ENCODE results near the gene TMEM225B. TPM values are rescaled to one million over a fixed set of nuclear protein-coding genes. Genes with fewer than 3 reads are reported as not detected.

TMEM225B gene
- total and polyA plus RNA-seq, 2 donors (not counting 1 experiment from before 2014, with no cell fraction given): 0.86 to 0.95 TPM

DNA sequence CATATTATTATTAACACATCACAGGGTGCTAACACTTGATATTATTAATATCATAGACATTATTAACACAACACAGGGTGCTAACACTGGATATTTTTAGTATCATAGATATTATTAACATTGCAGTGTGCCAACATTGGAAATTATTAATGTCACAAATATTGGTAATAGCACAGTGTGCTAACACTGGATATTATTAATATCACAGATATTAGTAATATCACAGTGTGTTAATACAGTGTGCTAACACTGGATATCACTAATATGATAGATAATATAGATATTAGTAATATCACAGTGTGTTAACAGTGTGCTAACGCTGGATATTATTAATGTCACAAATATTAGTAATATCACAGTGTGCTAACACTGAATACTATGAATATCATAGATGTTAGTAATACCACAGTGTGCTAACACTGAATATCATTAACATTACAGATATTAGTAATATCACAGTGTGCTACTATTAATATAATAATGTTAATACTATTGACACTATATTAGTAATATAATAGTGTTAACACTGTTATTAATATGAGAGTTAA is 1.6 kb upstream of the TMEM225B start:
- no peaks in the 10 kb centered on the region for H3K36me3 ChIP-seq (replicated peaks in 1 of 2; ENCODE audit: control extremely low read depth in 1 of 2, control insufficient read depth in 1 of 2, extremely low read depth in 1 of 2, insufficient read depth in 2 of 2, low read length in 1 of 2)
- POLR2A ChIA-PET: no interaction called here
- no peak overlapping the region for H3K27ac ChIP-seq (ENCODE audit: low read length in 2 of 2)
- no CpG with 5 or more reads among the region's 1 CpG for WGBS (ENCODE audit: insufficient coverage)
- Mint-ChIP-seq H3K27me3 (no peaks in the 10 kb centered on the region), H3K4me3 (no peak overlapping the region), H3K27ac (no peak overlapping the region), H3K4me1 (no peaks in the 10 kb centered on the region), H3K9me3 (ENCODE audit: insufficient read depth) (no peaks in the 10 kb centered on the region)
- H2AFZ ChIP-seq (ENCODE audit: insufficient read depth, low read depth, low read length, poor library complexity, severe bottlenecking): no peak overlapping the region
- H3K4me3 ChIP-seq (ENCODE audit: control extremely low read depth in 1 of 5, extremely low read depth in 1 of 5, insufficient read depth in 1 of 5, low read depth in 2 of 5, low read length in 4 of 5): no peak overlapping the region
- DNase-seq (no peak), ATAC-seq (ENCODE audit: low read depth) (no peak)
- no peaks in the 10 kb centered on the region for H4K20me1 ChIP-seq (ENCODE audit: control insufficient read depth, insufficient read depth, low read length, poor library complexity, severe bottlenecking)
- H3K27me3 ChIP-seq (replicated peaks in 1 of 4; ENCODE audit: control extremely low read depth in 1 of 4, control insufficient read depth in 3 of 4, insufficient read depth in 4 of 4, low read length in 3 of 4): no peaks in the 10 kb centered on the region
- CTCF ChIA-PET: no interaction called here
- peaks cover 0 to 5% (median 0%) of the 10 kb centered on the region in 3 donors for H3K9me3 ChIP-seq (ENCODE audit: control extremely low read depth in 1 of 3, control insufficient read depth in 2 of 3, insufficient read depth in 1 of 3, low read length in 2 of 3)
- H3K4me2 ChIP-seq (replicated peaks; ENCODE audit: low read depth, low read length, poor library complexity, severe bottlenecking): no peak overlapping the region
- TF ChIP-seq, protein P1, sequence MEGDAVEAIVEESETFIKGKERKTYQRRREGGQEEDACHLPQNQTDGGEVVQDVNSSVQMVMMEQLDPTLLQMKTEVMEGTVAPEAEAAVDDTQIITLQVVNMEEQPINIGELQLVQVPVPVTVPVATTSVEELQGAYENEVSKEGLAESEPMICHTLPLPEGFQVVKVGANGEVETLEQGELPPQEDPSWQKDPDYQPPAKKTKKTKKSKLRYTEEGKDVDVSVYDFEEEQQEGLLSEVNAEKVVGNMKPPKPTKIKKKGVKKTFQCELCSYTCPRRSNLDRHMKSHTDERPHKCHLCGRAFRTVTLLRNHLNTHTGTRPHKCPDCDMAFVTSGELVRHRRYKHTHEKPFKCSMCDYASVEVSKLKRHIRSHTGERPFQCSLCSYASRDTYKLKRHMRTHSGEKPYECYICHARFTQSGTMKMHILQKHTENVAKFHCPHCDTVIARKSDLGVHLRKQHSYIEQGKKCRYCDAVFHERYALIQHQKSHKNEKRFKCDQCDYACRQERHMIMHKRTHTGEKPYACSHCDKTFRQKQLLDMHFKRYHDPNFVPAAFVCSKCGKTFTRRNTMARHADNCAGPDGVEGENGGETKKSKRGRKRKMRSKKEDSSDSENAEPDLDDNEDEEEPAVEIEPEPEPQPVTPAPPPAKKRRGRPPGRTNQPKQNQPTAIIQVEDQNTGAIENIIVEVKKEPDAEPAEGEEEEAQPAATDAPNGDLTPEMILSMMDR (IDR thresholded peaks at IDR 0.05): no peak
- no peak for TF ChIP-seq EZH2 (IDR thresholded peaks at IDR 0.05; ENCODE audit: borderline replicate concordance, insufficient read depth, low read depth, low read length, poor library complexity, severe bottlenecking)
- no peaks in the 10 kb centered on the region for H3K79me2 ChIP-seq (ENCODE audit: control insufficient read depth, insufficient read depth, low read length)
- H3K4me1 ChIP-seq (ENCODE audit: control insufficient read depth in 2 of 2, insufficient read depth in 2 of 2, low read length in 2 of 2): no peaks in the 10 kb centered on the region
- no peak overlapping the region for H3K9ac ChIP-seq (ENCODE audit: low read length)
- intact Hi-C loops (cut with micrococcal nuclease): no loop called here

DNA sequence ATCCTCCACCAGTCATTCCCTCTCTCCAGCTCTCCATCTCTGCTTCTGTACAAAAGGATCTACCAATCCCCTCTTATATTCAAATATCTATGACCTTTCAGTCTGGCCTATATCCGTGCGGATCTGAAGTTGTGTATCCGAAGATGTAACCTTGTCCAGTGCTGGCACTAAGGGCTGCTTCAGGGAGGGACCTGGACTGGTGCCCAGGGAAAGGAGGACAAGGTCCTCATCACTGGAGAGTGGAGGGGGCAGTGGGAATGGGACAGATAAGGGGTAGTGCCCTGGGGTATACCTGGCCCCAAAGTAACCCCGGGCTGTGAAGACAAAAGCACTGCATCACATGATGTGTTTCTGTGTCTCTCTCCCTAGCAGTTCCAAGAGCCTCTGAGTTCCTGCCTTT is 1.8 kb downstream of the TMEM225B start:
- WGBS (ENCODE audit: insufficient coverage): 100% methylated on average over 3 of the region's 4 CpGs

More for the DNA sequence above, 1.8 kb downstream of the TMEM225B start:
- TF ChIP-seq, protein P1 (IDR thresholded peaks at IDR 0.05): no peak
- no peak for TF ChIP-seq EZH2 (IDR thresholded peaks at IDR 0.05; ENCODE audit: borderline replicate concordance, insufficient read depth, low read depth, low read length, poor library complexity, severe bottlenecking)
- Mint-ChIP-seq H3K9me3 (ENCODE audit: insufficient read depth) (no peaks in the 10 kb centered on the region), H3K4me3 (no peak overlapping the region), H3K4me1 (no peaks in the 10 kb centered on the region), H3K27ac (no peak overlapping the region), H3K27me3 (no peaks in the 10 kb centered on the region)
- no peaks in the 10 kb centered on the region for H3K27me3 ChIP-seq (replicated peaks in 1 of 4; ENCODE audit: control extremely low read depth in 1 of 4, control insufficient read depth in 3 of 4, insufficient read depth in 4 of 4, low read length in 3 of 4)
- H3K4me2 ChIP-seq (replicated peaks; ENCODE audit: low read depth, low read length, poor library complexity, severe bottlenecking): no peak overlapping the region
- H3K36me3 ChIP-seq (replicated peaks in 1 of 2; ENCODE audit: control extremely low read depth in 1 of 2, control insufficient read depth in 1 of 2, extremely low read depth in 1 of 2, insufficient read depth in 2 of 2, low read length in 1 of 2): no peaks in the 10 kb centered on the region
- no peak overlapping the region for H3K4me3 ChIP-seq (ENCODE audit: control extremely low read depth in 1 of 5, extremely low read depth in 1 of 5, insufficient read depth in 1 of 5, low read depth in 2 of 5, low read length in 4 of 5)
- peaks cover 0 to 5% (median 0%) of the 10 kb centered on the region in 3 donors for H3K9me3 ChIP-seq (ENCODE audit: control extremely low read depth in 1 of 3, control insufficient read depth in 2 of 3, insufficient read depth in 1 of 3, low read length in 2 of 3)
- DNase-seq (no peak), ATAC-seq (ENCODE audit: low read depth) (no peak)
- no peaks in the 10 kb centered on the region for H4K20me1 ChIP-seq (ENCODE audit: control insufficient read depth, insufficient read depth, low read length, poor library complexity, severe bottlenecking)
- H3K4me1 ChIP-seq (ENCODE audit: control insufficient read depth in 2 of 2, insufficient read depth in 2 of 2, low read length in 2 of 2): no peaks in the 10 kb centered on the region
- H3K9ac ChIP-seq (ENCODE audit: low read length): no peak overlapping the region
- H3K27ac ChIP-seq (ENCODE audit: low read length in 2 of 2): no peak overlapping the region
- no peaks in the 10 kb centered on the region for H3K79me2 ChIP-seq (ENCODE audit: control insufficient read depth, insufficient read depth, low read length)
- POLR2A ChIA-PET: no interaction called here
- no peak overlapping the region for H2AFZ ChIP-seq (ENCODE audit: insufficient read depth, low read depth, low read length, poor library complexity, severe bottlenecking)
- intact Hi-C loops (cut with micrococcal nuclease): no loop called here
- CTCF ChIA-PET: interaction anchor here (0.6 kb wide), 1 partner anchor 213 kb away, joined by 5 read pairs; no protein-coding TSS in a partner anchor

Data from B cell (primary cell).